ENCODE data around the gene RNF112.

DNA sequence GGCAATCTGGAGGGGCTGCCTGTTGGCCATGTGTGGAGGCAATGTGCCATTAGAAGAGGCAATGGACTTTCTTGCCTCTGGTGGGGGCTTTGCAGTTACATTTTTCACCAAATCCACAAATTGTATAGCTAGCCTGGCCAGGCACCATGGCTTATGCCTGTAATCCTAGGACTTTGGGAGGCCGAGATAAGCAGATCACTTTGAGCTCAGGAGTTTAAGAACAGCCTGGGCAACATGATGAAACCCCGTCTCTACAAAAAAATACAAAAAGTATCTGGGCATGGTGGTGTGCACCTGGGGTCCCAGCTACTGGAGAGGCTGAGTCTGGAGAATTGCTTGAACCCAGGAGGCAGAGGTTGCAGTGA, 2.7 kb upstream of the RNF112 start:
- TF ChIP-seq CTCF (IDR thresholded peaks at IDR 0.05): no peak
- TF ChIP-seq FOXP1 (CRISPR knock-in tag; IDR thresholded peaks at IDR 0.05; ENCODE audit: borderline replicate concordance): no peak
- TF ChIP-seq ZBTB21 (CRISPR knock-in tag; IDR thresholded peaks at IDR 0.05; ENCODE audit: borderline replicate concordance): no peak
